Uterus (tissue), 2 donors: Measurements from ENCODE around the gene IGLL1.

Experiments
- CTCF ChIP-seq, 4 experiments: fragments of 200-600 bp in 2 of 4; fragments of 450-650 bp in 2 of 4; sonication (generic) in 2 of 4; IDR thresholded peaks; one replicate each; pipeline ENCODE4 v1.5.1; 2016 to 2019; ENCODE audit warnings: antibody characterized with exemption in 4 of 4, mild to moderate bottlenecking in 2 of 4, moderate library complexity in 1 of 4
- POLR2A ChIP-seq, 2 donors: fragments of 450-650 bp; IDR thresholded peaks; one replicate each; pipeline ENCODE4 v1.6.1; 2016; ENCODE audit warnings: antibody characterized with exemption in 2 of 2, mild to moderate bottlenecking in 1 of 2, moderate library complexity in 1 of 2

- TF ChIP-seq POLR2A (IDR thresholded peaks at IDR 0.05) (no peak), CTCF (IDR thresholded peaks at IDR 0.05) (no peak)
Observed at GRCh38 chr22:23532731-23533130, 47.4 kb downstream of the IGLL1 start.
